Naive thymus-derived CD4-positive, alpha-beta T cell (primary cell): ENCODE results near the gene ITPR1. TPM values are rescaled to one million over a fixed set of nuclear protein-coding genes. Genes with fewer than 3 reads are reported as not detected.

Source experiments
- ATAC-seq: fragments of 150-1000 bp; cut with Tn5 transposase; 2 replicates; pipeline ENCODE4 v1.10.0; 2021; ENCODE audit warnings: mild to moderate bottlenecking, moderate library complexity
- CTCF ChIA-PET: fragments of 350-600 bp; sonication (Branson Sonifier 250); formaldehyde crosslinking; loops from one replicate; lab custom pipeline; 2021; ENCODE audit warnings: antibody characterized with exemption; lab: Charles Lee
- POLR2A ChIA-PET: fragments of 350-600 bp; sonication (Branson Sonifier 250); formaldehyde crosslinking; loops from one replicate; lab custom pipeline; 2021; ENCODE audit warnings: antibody characterized with exemption, inconsistent platforms; lab: Charles Lee
- DNase-seq, 9 donors: peaks; one replicate each; pipeline versions ENCODE4 v3.0.0 to v3.0.0-alpha.2; 2020 to 2022; ENCODE audit warnings: mixed read lengths in 1 of 9
- H3K27ac ChIP-seq: one replicate; pipeline ENCODE4 v1.7.0; 2013; ENCODE audit warnings: mild to moderate bottlenecking, low read depth, low read length, moderate library complexity
- H3K27me3 ChIP-seq, 2 donors: one replicate each; pipeline ENCODE4 v1.7.0; 2013; ENCODE audit warnings: low read length in 2 of 2, mild to moderate bottlenecking in 2 of 2, moderate library complexity in 2 of 2; ENCODE audit not compliant: control insufficient read depth in 2 of 2, insufficient read depth in 2 of 2
- H3K36me3 ChIP-seq, 3 experiments: 1 replicate in 2 of 3; 2 replicates in 1 of 3; pipeline ENCODE4 v1.7.0; 2013; ENCODE audit warnings: low read length in 3 of 3, mild to moderate bottlenecking in 3 of 3, moderate library complexity in 1 of 3; ENCODE audit not compliant: insufficient read depth in 3 of 3, control insufficient read depth in 2 of 3
- H3K4me1 ChIP-seq, 2 donors: one replicate each; pipeline ENCODE4 v1.7.0; 2013; ENCODE audit warnings: low read length in 2 of 2, mild to moderate bottlenecking in 2 of 2, moderate library complexity in 1 of 2; ENCODE audit not compliant: control insufficient read depth in 2 of 2, insufficient read depth in 2 of 2
- H3K4me3 ChIP-seq: 2 replicates; pipeline ENCODE4 v1.7.0; 2013; ENCODE audit warnings: mild to moderate bottlenecking, low read length
- H3K9me3 ChIP-seq, 3 experiments: 1 replicate in 2 of 3; 2 replicates in 1 of 3; pipeline ENCODE4 v1.7.0; 2013; ENCODE audit warnings: low read length in 3 of 3; ENCODE audit not compliant: control insufficient read depth in 2 of 3
- H3K27ac Mint-ChIP-seq, 9 donors: one replicate each; pipeline ENCODE4 v1.8.0; 2020 to 2022; ENCODE audit warnings: mixed read lengths in 9 of 9, mild to moderate bottlenecking in 8 of 9, moderate library complexity in 5 of 9, inconsistent platforms in 2 of 9
- H3K27me3 Mint-ChIP-seq, 5 donors: one replicate each; pipeline ENCODE4 v1.8.0; 2021 to 2022; ENCODE audit warnings: mixed read lengths in 5 of 5, mild to moderate bottlenecking in 1 of 5
- H3K36me3 Mint-ChIP-seq, 5 donors: one replicate each; pipeline ENCODE4 v1.8.0; 2020 to 2022; ENCODE audit warnings: mixed read lengths in 5 of 5, mild to moderate bottlenecking in 3 of 5, inconsistent platforms in 1 of 5
- H3K4me1 Mint-ChIP-seq, 7 donors: one replicate each; pipeline ENCODE4 v1.8.0; 2020 to 2022; ENCODE audit warnings: mixed read lengths in 7 of 7, mild to moderate bottlenecking in 3 of 7, inconsistent platforms in 1 of 7
- H3K4me3 Mint-ChIP-seq, 10 donors: one replicate each; pipeline ENCODE4 v1.8.0; 2020 to 2022; ENCODE audit warnings: mild to moderate bottlenecking in 10 of 10, mixed read lengths in 10 of 10, moderate library complexity in 6 of 10, inconsistent platforms in 2 of 10
- H3K9me3 Mint-ChIP-seq, 11 donors: one replicate each; pipeline ENCODE4 v1.8.0; 2020 to 2022; ENCODE audit warnings: mixed read lengths in 11 of 11, mild to moderate bottlenecking in 4 of 11, inconsistent platforms in 1 of 11, moderate library complexity in 1 of 11
- intact Hi-C, 2 donors: fragments of 100-400 bp; cut with micrococcal nuclease; formaldehyde crosslinking; loops; one replicate each; pipeline ENCODE4 v1.15.1; 2023
- polyA plus RNA-seq, 2 donors: library from polyadenylated mRNA; unstranded; fragments of 300-500 nt; fragmentation: Illumina TruSeq; gene quantifications; one replicate each; pipeline ENCODE4 v1.2.3, GENCODE V29; 2021
- total RNA-seq, 6 experiments: library from RNA in 5 of 6; stranded (reverse) in 5 of 6; gene quantifications; 1 replicate in 5 of 6; 2 replicates in 1 of 6; pipeline ENCODE4 v1.2.3 and lab custom pipeline; 2021 to 2026

Gene ITPR1
- total and polyA plus RNA-seq, 7 experiments from 2014 or later: 15.1 to 118 (median 83.8) TPM

- H3K27me3 ChIP-seq: no peaks in the 10 kb centered on the region
- peak overlapping the region; percentile 35 to 99 (median 78) for H3K27ac Mint-ChIP-seq
- H3K27me3 Mint-ChIP-seq: peaks cover 0 to 3% (median 0%) of the 10 kb centered on the region in 5 donors
- peaks cover 60 to 86% of the 10 kb centered on the region in 2 donors for H3K4me1 ChIP-seq
- no peaks in the 10 kb centered on the region for H3K9me3 ChIP-seq
- ChIA-PET POLR2A (interaction anchor here (0.5 to 2.4 kb wide), 4 partner anchors 16 to 151 kb away, joined by 3 to 8 read pairs (median 6); no protein-coding TSS in a partner anchor), CTCF (interaction anchor here (1.8 kb wide), 1 partner anchor 152 kb away, joined by 7 read pairs; the partner anchor contains the start of gene BHLHE40)
- peaks cover 0 to 64% (median 7%) of the 10 kb centered on the region in 5 donors for H3K36me3 Mint-ChIP-seq
- H3K4me3 Mint-ChIP-seq: peak overlapping the region in 7 of 10 donors; percentile 9 to 93 (median 85)
- no peak for DNase-seq
- H3K36me3 ChIP-seq: no peaks in the 10 kb centered on the region
- H3K27ac ChIP-seq: no peak overlapping the region
- H3K4me1 Mint-ChIP-seq: peaks cover 74 to 97% (median 92%) of the 10 kb centered on the region in 7 donors
- H3K4me3 ChIP-seq: no peak overlapping the region
- peaks cover 0 to 4% (median 0%) of the 10 kb centered on the region in 11 donors for H3K9me3 Mint-ChIP-seq
- intact Hi-C loops: no loop called here
- no peak for ATAC-seq
These were observed 334.6 kb downstream of the ITPR1 start for GRCh38 chr3:4827767-4828166.

DNA sequence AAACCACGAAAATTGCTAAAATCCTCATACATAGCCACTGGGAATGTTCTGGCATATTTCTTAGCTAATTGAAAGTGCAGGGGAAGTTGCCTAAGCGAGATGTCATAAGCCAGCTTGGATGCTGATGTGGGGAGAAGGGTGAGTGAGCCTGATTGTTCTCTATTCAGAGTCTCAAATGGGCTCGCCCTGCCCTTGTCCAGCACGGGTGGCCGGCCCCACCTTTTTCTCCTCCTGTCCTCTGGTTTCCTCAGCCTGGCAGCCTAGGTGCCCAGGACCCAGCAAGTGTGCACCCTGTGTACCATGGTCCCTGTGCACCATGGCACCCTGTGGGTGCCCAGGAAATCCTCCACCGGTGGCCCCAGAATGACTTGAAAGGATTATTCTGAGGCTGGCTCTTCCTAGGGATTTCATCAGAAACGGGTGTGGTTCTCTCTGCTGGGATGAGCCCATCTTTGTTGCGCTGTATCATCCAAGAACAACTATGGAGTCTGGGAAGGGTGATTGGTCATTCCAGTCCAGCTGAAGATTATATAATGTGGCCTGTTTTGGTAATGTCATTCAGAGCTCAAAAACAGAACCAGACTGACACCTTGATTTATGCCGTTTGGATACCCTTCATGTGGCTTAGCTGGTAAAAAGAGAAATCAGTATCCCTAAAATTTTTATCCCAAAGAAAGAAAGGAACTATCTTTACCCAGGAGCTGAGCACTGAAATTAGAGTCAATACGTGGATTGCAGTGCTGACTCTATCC lies 335.3 kb downstream of the ITPR1 start:
- H3K9me3 Mint-ChIP-seq: peaks cover 0 to 4% (median 0%) of the 10 kb centered on the region in 11 donors
- ATAC-seq (no peak), DNase-seq (no peak)
- Histone ChIP-seq H3K4me1 (peaks cover 56 to 88% of the 10 kb centered on the region in 2 donors), H3K4me3 (no peak overlapping the region), H3K36me3 (no peaks in the 10 kb centered on the region), H3K27ac (peak overlapping the region; percentile 60), H3K9me3 (no peaks in the 10 kb centered on the region), H3K27me3 (no peaks in the 10 kb centered on the region)
- peak overlapping the region in 6 of 10 donors; percentile 43 to 93 (median 86) for H3K4me3 Mint-ChIP-seq
- peaks cover 72 to 97% (median 92%) of the 10 kb centered on the region in 7 donors for H3K4me1 Mint-ChIP-seq
- H3K27ac Mint-ChIP-seq: peak overlapping the region; percentile 35 to 99 (median 84)
- peaks cover 0 to 3% (median 0%) of the 10 kb centered on the region in 5 donors for H3K27me3 Mint-ChIP-seq
- POLR2A ChIA-PET: interaction anchor here (0.5 to 2.6 kb wide), 4 partner anchors 13 to 150 kb away, joined by 4 to 8 read pairs (median 8); no protein-coding TSS in a partner anchor
- peaks cover 0 to 60% (median 7%) of the 10 kb centered on the region in 5 donors for H3K36me3 Mint-ChIP-seq
- CTCF ChIA-PET: interaction anchor here (1.0 to 1.8 kb wide), 2 partner anchors 117 to 151 kb away, joined by 7 read pairs; partner anchors contain the start of gene BHLHE40
- intact Hi-C loops: no loop called here

GRCh38 chr3:4829031-4829394 lies 335.9 kb downstream of the ITPR1 start:
- no peak for DNase-seq
- POLR2A ChIA-PET: interaction anchor here (2.4 to 2.6 kb wide), 2 partner anchors 13 to 147 kb away, joined by 7 to 8 read pairs; no protein-coding TSS in a partner anchor

GRCh38 chr3:4830586-4830914 lies 337.4 kb downstream of the ITPR1 start:
- Mint-ChIP-seq H3K27ac (peak overlapping the region; percentile 96 to 99 (median 98)), H3K4me3 (peak overlapping the region; percentile 82 to 95 (median 90)), H3K9me3 (peaks cover 0 to 4% (median 0%) of the 10 kb centered on the region in 11 donors), H3K36me3 (peaks cover 0 to 52% (median 7%) of the 10 kb centered on the region in 5 donors), H3K4me1 (peaks cover 73 to 97% (median 93%) of the 10 kb centered on the region in 7 donors), H3K27me3 (peaks cover 0 to 3% (median 0%) of the 10 kb centered on the region in 5 donors)
- CTCF ChIA-PET: interaction anchor here (1.4 kb wide), 1 partner anchor 150 kb away, joined by 5 read pairs; no protein-coding TSS in a partner anchor
- Histone ChIP-seq H3K27me3 (no peaks in the 10 kb centered on the region), H3K9me3 (no peaks in the 10 kb centered on the region), H3K4me3 (peak overlapping the region; percentile 55), H3K27ac (peak overlapping the region; percentile 90), H3K36me3 (no peaks in the 10 kb centered on the region), H3K4me1 (peaks cover 65 to 89% of the 10 kb centered on the region in 2 donors)
- DNase-seq: no peak
- POLR2A ChIA-PET: interaction anchor here (0.9 to 2.6 kb wide), 2 partner anchors 11 to 21 kb away, joined by 4 to 7 read pairs; no protein-coding TSS in a partner anchor
- intact Hi-C loops: loop anchor here (2.0 to 5.0 kb wide), 7 partner anchors 76 to 362 kb away; partner anchors contain the start of genes ARL8B (in 1 of the 2) and ITPR1 (in 1 of the 2)
- ATAC-seq: no peak

More at GRCh38 chr3:4829031-4829394, 335.9 kb downstream of the ITPR1 start:
- CTCF ChIA-PET: interaction anchor here (1.0 to 1.8 kb wide), 2 partner anchors 118 to 150 kb away, joined by 7 read pairs; partner anchors contain the start of gene BHLHE40
- Histone ChIP-seq H3K27me3 (no peaks in the 10 kb centered on the region), H3K27ac (peak overlapping the region; percentile 60), H3K4me1 (peaks cover 62 to 90% of the 10 kb centered on the region in 2 donors), H3K9me3 (no peaks in the 10 kb centered on the region), H3K4me3 (no peak overlapping the region), H3K36me3 (no peaks in the 10 kb centered on the region)
- intact Hi-C loops: no loop called here
- Mint-ChIP-seq H3K36me3 (peaks cover 0 to 58% (median 7%) of the 10 kb centered on the region in 5 donors), H3K27ac (peak overlapping the region in 8 of 9 donors; percentile 60 to 99 (median 97)), H3K4me3 (peak overlapping the region in 9 of 10 donors; percentile 5 to 92 (median 78)), H3K9me3 (peaks cover 0 to 4% (median 0%) of the 10 kb centered on the region in 11 donors), H3K4me1 (peaks cover 74 to 97% (median 92%) of the 10 kb centered on the region in 7 donors), H3K27me3 (peaks cover 0 to 3% (median 0%) of the 10 kb centered on the region in 5 donors)
- ATAC-seq: no peak

DNA sequence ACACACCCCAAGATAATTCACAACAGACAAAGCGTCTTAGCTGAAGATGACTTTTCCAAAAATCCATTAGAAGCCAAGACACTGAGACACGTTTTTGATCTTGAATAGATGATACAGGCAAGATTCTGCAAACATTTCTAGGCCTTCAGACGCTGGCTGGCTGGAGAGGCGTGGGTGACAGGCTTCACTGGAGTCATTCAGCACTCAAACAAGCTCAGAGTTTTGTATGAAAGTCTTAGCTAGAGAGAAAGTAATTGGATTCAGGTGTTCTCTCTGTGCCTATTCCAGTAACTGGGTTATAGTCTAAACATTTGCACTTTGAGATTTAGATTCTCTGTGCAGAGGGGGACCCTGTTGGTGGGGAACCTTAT lies 338.4 kb downstream of the ITPR1 start:
- Mint-ChIP-seq H3K36me3 (peaks cover 4 to 53% (median 13%) of the 10 kb centered on the region in 5 donors), H3K9me3 (peaks cover 0 to 4% (median 0%) of the 10 kb centered on the region in 11 donors), H3K27me3 (peaks cover 0 to 3% (median 0%) of the 10 kb centered on the region in 5 donors), H3K4me3 (peak overlapping the region; percentile 82 to 95 (median 90)), H3K4me1 (peaks cover 73 to 96% (median 93%) of the 10 kb centered on the region in 7 donors), H3K27ac (peak overlapping the region; percentile 96 to 99 (median 98))
- POLR2A ChIA-PET: interaction anchor here (0.8 to 1.4 kb wide), 5 partner anchors 8 to 33 kb away, joined by 3 to 8 read pairs (median 4); no protein-coding TSS in a partner anchor
- peaks cover 64 to 88% of the 10 kb centered on the region in 2 donors for H3K4me1 ChIP-seq
- H3K27ac ChIP-seq: peak overlapping the region; percentile 90
- peak overlapping the region; percentile 55 for H3K4me3 ChIP-seq
- intact Hi-C loops: loop anchor here (1.0 to 5.0 kb wide), 18 partner anchors 9 to 361 kb away; partner anchors contain the start of genes ARL8B (in 1 of the 2), EDEM1 (in 1 of the 2) and ITPR1 (in 1 of the 2)
- no peaks in the 10 kb centered on the region for H3K27me3 ChIP-seq
- peak; percentile 17 for ATAC-seq
- no peaks in the 10 kb centered on the region for H3K36me3 ChIP-seq
- H3K9me3 ChIP-seq: no peaks in the 10 kb centered on the region
- CTCF ChIA-PET: interaction anchor here (0.6 kb wide), 2 partner anchors 42 to 53 kb away, joined by 3 read pairs; no protein-coding TSS in a partner anchor
- DNase-seq: peak in 2 of 9 donors; percentile 50
